ENCODE results near the gene TXNDC16.

TXNDC16 gene

DNA sequence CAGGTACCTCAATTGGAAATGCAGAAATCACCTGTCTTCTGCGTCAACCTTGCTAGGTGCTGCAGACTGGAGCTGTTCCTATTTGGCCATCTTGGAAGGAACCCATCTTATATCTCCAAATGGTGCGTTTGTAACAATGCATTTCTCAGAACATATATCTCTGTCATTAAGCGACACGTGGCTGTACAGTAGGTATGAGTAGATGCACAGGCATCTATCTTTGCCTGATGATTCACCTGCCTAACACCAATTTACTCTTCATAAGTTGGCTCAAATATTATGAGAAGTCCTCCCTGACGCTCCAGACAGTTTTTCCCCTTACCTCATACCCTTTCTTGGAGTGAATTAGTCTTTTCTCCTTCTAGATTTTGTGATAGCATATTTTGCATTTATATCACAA, 44.6 kb upstream of the TXNDC16 start:
- DNase-seq, result no peak

GRCh38 chr14:52596320-52596719, 44.0 kb upstream of the TXNDC16 start:
- TF ChIP-seq, protein P1, sequence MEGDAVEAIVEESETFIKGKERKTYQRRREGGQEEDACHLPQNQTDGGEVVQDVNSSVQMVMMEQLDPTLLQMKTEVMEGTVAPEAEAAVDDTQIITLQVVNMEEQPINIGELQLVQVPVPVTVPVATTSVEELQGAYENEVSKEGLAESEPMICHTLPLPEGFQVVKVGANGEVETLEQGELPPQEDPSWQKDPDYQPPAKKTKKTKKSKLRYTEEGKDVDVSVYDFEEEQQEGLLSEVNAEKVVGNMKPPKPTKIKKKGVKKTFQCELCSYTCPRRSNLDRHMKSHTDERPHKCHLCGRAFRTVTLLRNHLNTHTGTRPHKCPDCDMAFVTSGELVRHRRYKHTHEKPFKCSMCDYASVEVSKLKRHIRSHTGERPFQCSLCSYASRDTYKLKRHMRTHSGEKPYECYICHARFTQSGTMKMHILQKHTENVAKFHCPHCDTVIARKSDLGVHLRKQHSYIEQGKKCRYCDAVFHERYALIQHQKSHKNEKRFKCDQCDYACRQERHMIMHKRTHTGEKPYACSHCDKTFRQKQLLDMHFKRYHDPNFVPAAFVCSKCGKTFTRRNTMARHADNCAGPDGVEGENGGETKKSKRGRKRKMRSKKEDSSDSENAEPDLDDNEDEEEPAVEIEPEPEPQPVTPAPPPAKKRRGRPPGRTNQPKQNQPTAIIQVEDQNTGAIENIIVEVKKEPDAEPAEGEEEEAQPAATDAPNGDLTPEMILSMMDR (IDR thresholded peaks at IDR 0.05; ENCODE audit: low read length), result no peak
- no peak for TF ChIP-seq EZH2 (optimal IDR thresholded peaks at IDR 0.05; ENCODE audit: low read depth, low read length)
- no peak for TF ChIP-seq EZH2phosphoT487 (IDR thresholded peaks at IDR 0.05; ENCODE audit: low read length)
- Histone ChIP-seq H3K4me1 (ENCODE audit: low read length) (no peaks in the 10 kb centered on the region), H4K20me1 (ENCODE audit: insufficient read depth, low read length) (no peaks in the 10 kb centered on the region), H3F3A (ENCODE audit: insufficient read depth, low read length) (no peaks in the 10 kb centered on the region), H2AFZ (ENCODE audit: low read length) (no peak overlapping the region), H3K27me3 (replicated peaks; ENCODE audit: insufficient read depth, low read length) (no peaks in the 10 kb centered on the region), H3K9me2 (replicated peaks; ENCODE audit: insufficient read depth, low read length) (no peaks in the 10 kb centered on the region), H3K27ac (ENCODE audit: low read length) (no peak overlapping the region), H3K9me3 (replicated peaks; ENCODE audit: insufficient read depth, low read length) (no peaks in the 10 kb centered on the region), H3K4me3 (ENCODE audit: low read length) (no peak overlapping the region), H3K79me2 (ENCODE audit: low read length) (no peaks in the 10 kb centered on the region), H3K4me2 (ENCODE audit: low read depth, low read length) (no peak overlapping the region), H3K9ac (ENCODE audit: low read length) (no peak overlapping the region), H3K36me3 (replicated peaks; ENCODE audit: insufficient read depth, low read length) (no peaks in the 10 kb centered on the region)
- no peak for DNase-seq

More for the DNA sequence above, 44.6 kb upstream of the TXNDC16 start:
- Histone ChIP-seq H3K36me3 (replicated peaks; ENCODE audit: insufficient read depth, low read length) (no peaks in the 10 kb centered on the region), H3K9ac (ENCODE audit: low read length) (no peak overlapping the region), H4K20me1 (ENCODE audit: insufficient read depth, low read length) (no peaks in the 10 kb centered on the region), H3K79me2 (ENCODE audit: low read length) (no peaks in the 10 kb centered on the region), H3K27ac (ENCODE audit: low read length) (no peak overlapping the region), H3K4me1 (ENCODE audit: low read length) (no peaks in the 10 kb centered on the region), H3K4me3 (ENCODE audit: low read length) (no peak overlapping the region), H3F3A (ENCODE audit: insufficient read depth, low read length) (no peaks in the 10 kb centered on the region), H2AFZ (ENCODE audit: low read length) (no peak overlapping the region), H3K27me3 (replicated peaks; ENCODE audit: insufficient read depth, low read length) (no peaks in the 10 kb centered on the region), H3K4me2 (ENCODE audit: low read depth, low read length) (no peak overlapping the region), H3K9me2 (replicated peaks; ENCODE audit: insufficient read depth, low read length) (no peaks in the 10 kb centered on the region), H3K9me3 (replicated peaks; ENCODE audit: insufficient read depth, low read length) (no peaks in the 10 kb centered on the region)
- TF ChIP-seq, protein P1 (IDR thresholded peaks at IDR 0.05; ENCODE audit: low read length), result no peak
- TF ChIP-seq EZH2phosphoT487 (IDR thresholded peaks at IDR 0.05; ENCODE audit: low read length), result no peak
- no peak for TF ChIP-seq EZH2 (optimal IDR thresholded peaks at IDR 0.05; ENCODE audit: low read depth, low read length)

DNA sequence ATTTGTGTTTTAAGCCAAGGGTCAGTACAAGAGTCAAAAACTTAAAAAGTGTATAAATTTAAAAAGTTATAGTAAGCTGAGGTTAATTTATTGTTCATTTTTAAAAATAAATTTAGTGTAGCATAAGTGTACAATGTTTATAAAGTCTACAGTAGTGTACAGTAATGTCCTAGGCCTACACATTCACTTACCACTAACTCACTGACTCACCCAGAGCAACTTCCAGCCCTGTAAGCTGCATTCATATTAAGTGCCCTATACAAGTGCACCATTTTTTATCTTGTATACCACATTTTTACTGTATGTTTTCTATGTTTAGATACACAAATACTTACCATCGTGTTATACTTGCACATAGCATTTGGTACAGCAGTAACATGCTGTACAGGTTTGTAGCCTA, 38.0 kb upstream of the TXNDC16 start:
- no peaks in the 10 kb centered on the region for H3K4me1 ChIP-seq (ENCODE audit: low read length)
- H3K27me3 ChIP-seq (replicated peaks; ENCODE audit: insufficient read depth, low read length), result no peaks in the 10 kb centered on the region
- H3K27ac ChIP-seq (ENCODE audit: low read length), result no peak overlapping the region
- no peak overlapping the region for H2AFZ ChIP-seq (ENCODE audit: low read length)
- TF ChIP-seq EZH2phosphoT487 (IDR thresholded peaks at IDR 0.05; ENCODE audit: low read length) (no peak), EZH2 (optimal IDR thresholded peaks at IDR 0.05; ENCODE audit: low read depth, low read length) (no peak)
- TF ChIP-seq, protein P1 (IDR thresholded peaks at IDR 0.05; ENCODE audit: low read length), result no peak
- no peaks in the 10 kb centered on the region for H3K36me3 ChIP-seq (replicated peaks; ENCODE audit: insufficient read depth, low read length)
- H3K4me3 ChIP-seq (ENCODE audit: low read length), result no peak overlapping the region
- no peaks in the 10 kb centered on the region for H3K79me2 ChIP-seq (ENCODE audit: low read length)
- no peak for DNase-seq
- H3K4me2 ChIP-seq (ENCODE audit: low read depth, low read length), result no peak overlapping the region
- no peaks in the 10 kb centered on the region for H3F3A ChIP-seq (ENCODE audit: insufficient read depth, low read length)
- no peak overlapping the region for H3K9ac ChIP-seq (ENCODE audit: low read length)
- no peaks in the 10 kb centered on the region for H3K9me2 ChIP-seq (replicated peaks; ENCODE audit: insufficient read depth, low read length)
- H3K9me3 ChIP-seq (replicated peaks; ENCODE audit: insufficient read depth, low read length), result no peaks in the 10 kb centered on the region
- no peaks in the 10 kb centered on the region for H4K20me1 ChIP-seq (ENCODE audit: insufficient read depth, low read length)
